Stimulated activated CD4-positive, alpha-beta T cell treated with anti-CD3 and anti-CD28 coated beads, Interleukin-4, amount 100 ng/mL, for 24 hours (primary cell): ENCODE data around the gene MTMR10.

Source experiments
- DNase-seq: peaks from one replicate; pipeline ENCODE4 v3.0.0-alpha.2; 2020

Gene MTMR10

GRCh38 chr15:30953731-30954378 lies 37.6 kb downstream of the MTMR10 start:
- DNase-seq = no peak

- no peak for DNase-seq
Observed at GRCh38 chr15:30953183-30953582, 38.2 kb downstream of the MTMR10 start.

GRCh38 chr15:30943654-30944335 lies 47.6 kb downstream of the MTMR10 start:
- DNase-seq = no peak

GRCh38 chr15:30941520-30941919 lies 49.9 kb downstream of the MTMR10 start:
- DNase-seq = no peak

GRCh38 chr15:30940359-30940758 lies 51.1 kb downstream of the MTMR10 start:
- DNase-seq = no peak

- DNase-seq = no peak
Observed at GRCh38 chr15:30939161-30939560, 52.3 kb downstream of the MTMR10 start.

- DNase-seq = no peak
Observed at GRCh38 chr15:30933293-30933692, 58.1 kb downstream of the MTMR10 start.

GRCh38 chr15:30930422-30930821 lies 61.0 kb downstream of the MTMR10 start:
- no peak for DNase-seq

- DNase-seq = no peak
Observed at GRCh38 chr15:30929982-30930381, 61.4 kb downstream of the MTMR10 start.

- DNase-seq = no peak
Observed at GRCh38 chr15:30929064-30929669, 62.3 kb downstream of the MTMR10 start.

GRCh38 chr15:30928076-30928475 lies 63.4 kb downstream of the MTMR10 start:
- no peak for DNase-seq

- no peak for DNase-seq
Observed at GRCh38 chr15:30927148-30927761, 64.2 kb downstream of the MTMR10 start.

GRCh38 chr15:30926161-30926560 lies 65.3 kb downstream of the MTMR10 start:
- DNase-seq = no peak

- DNase-seq = no peak
Observed at GRCh38 chr15:30925686-30926085, 65.7 kb downstream of the MTMR10 start.

GRCh38 chr15:30924353-30924752 lies 67.1 kb downstream of the MTMR10 start:
- DNase-seq = no peak

- no peak for DNase-seq
Observed at GRCh38 chr15:30923429-30923828, 68.0 kb downstream of the MTMR10 start.

- no peak for DNase-seq
Observed at GRCh38 chr15:30922480-30923311, 68.7 kb downstream of the MTMR10 start.

- DNase-seq = no peak
Observed at GRCh38 chr15:30921781-30922479, 69.5 kb downstream of the MTMR10 start.

- DNase-seq = no peak
Observed at GRCh38 chr15:30921106-30921505, 70.3 kb downstream of the MTMR10 start.

- DNase-seq = no peak
Observed at GRCh38 chr15:30919877-30920550, 71.4 kb downstream of the MTMR10 start.

GRCh38 chr15:30918366-30918765 lies 73.1 kb downstream of the MTMR10 start:
- no peak for DNase-seq

GRCh38 chr15:30917675-30918074 lies 73.8 kb downstream of the MTMR10 start:
- no peak for DNase-seq
